Measurements from ENCODE around the gene MRGPRF. TPM values are rescaled to one million over a fixed set of nuclear protein-coding genes. Genes with fewer than 3 reads are reported as not detected.

MRGPRF gene
- total RNA-seq, 1 donor from 2014 or later = 0.53 TPM

GRCh38 chr11:68988491-68988890 is 24.6 kb downstream of the MRGPRF start:
- no peak for TF ChIP-seq CTCF (IDR thresholded peaks at IDR 0.05; ENCODE audit: insufficient read depth, low read length, severe bottlenecking)
- Histone ChIP-seq H3K4me3 (ENCODE audit: low read depth, low read length) (no peak overlapping the region), H3K36me3 (ENCODE audit: control insufficient read depth, insufficient read depth, low read length) (no peaks in the 10 kb centered on the region), H3K27me3 (ENCODE audit: control insufficient read depth, insufficient read depth, low read length) (peaks cover 3% of the 10 kb centered on the region)
- DNase-seq (ENCODE audit: low read depth) = no peak
- no peak for FAIRE-seq

- no peak for TF ChIP-seq CTCF (IDR thresholded peaks at IDR 0.05; ENCODE audit: insufficient read depth, low read length, severe bottlenecking)
- H3K27me3 ChIP-seq (ENCODE audit: control insufficient read depth, insufficient read depth, low read length) = no peaks in the 10 kb centered on the region
- H3K4me3 ChIP-seq (ENCODE audit: low read depth, low read length) = no peak overlapping the region
- DNase-seq (ENCODE audit: low read depth) = no peak
- no peak for FAIRE-seq
- no peaks in the 10 kb centered on the region for H3K36me3 ChIP-seq (ENCODE audit: control insufficient read depth, insufficient read depth, low read length)
Observed at GRCh38 chr11:68987211-68987610, 25.8 kb downstream of the MRGPRF start.

- Histone ChIP-seq H3K4me3 (ENCODE audit: low read depth, low read length) (no peak overlapping the region), H3K27me3 (ENCODE audit: control insufficient read depth, insufficient read depth, low read length) (peaks cover under 1% of the 10 kb centered on the region), H3K36me3 (ENCODE audit: control insufficient read depth, insufficient read depth, low read length) (no peaks in the 10 kb centered on the region)
- no peak for TF ChIP-seq CTCF (IDR thresholded peaks at IDR 0.05; ENCODE audit: insufficient read depth, low read length, severe bottlenecking)
- FAIRE-seq (no peak), DNase-seq (ENCODE audit: low read depth) (no peak)
Observed at GRCh38 chr11:68983801-68984200, 29.2 kb downstream of the MRGPRF start.

GRCh38 chr11:68982134-68982533 is 30.9 kb downstream of the MRGPRF start:
- TF ChIP-seq CTCF (IDR thresholded peaks at IDR 0.05; ENCODE audit: insufficient read depth, low read length, severe bottlenecking) = no peak
- no peak for FAIRE-seq
- Histone ChIP-seq H3K4me3 (ENCODE audit: low read depth, low read length) (no peak overlapping the region), H3K36me3 (ENCODE audit: control insufficient read depth, insufficient read depth, low read length) (no peaks in the 10 kb centered on the region), H3K27me3 (ENCODE audit: control insufficient read depth, insufficient read depth, low read length) (peaks cover 6% of the 10 kb centered on the region)
- DNase-seq (ENCODE audit: low read depth) = no peak

- Histone ChIP-seq H3K27me3 (ENCODE audit: control insufficient read depth, insufficient read depth, low read length) (peaks cover 6% of the 10 kb centered on the region), H3K36me3 (ENCODE audit: control insufficient read depth, insufficient read depth, low read length) (no peaks in the 10 kb centered on the region), H3K4me3 (ENCODE audit: low read depth, low read length) (no peak within 1 kb of the TSS)
- no peak for TF ChIP-seq CTCF (IDR thresholded peaks at IDR 0.05; ENCODE audit: insufficient read depth, low read length, severe bottlenecking)
- no peak for FAIRE-seq
- no peak for DNase-seq (ENCODE audit: low read depth)
Observed at GRCh38 chr11:68980776-68981065, 32.3 kb downstream of the MRGPRF start, which contains the start of gene MRGPRD. Gene MRGPRD (minus strand): TSS chr11:68980986. CDS start chr11:68980986, 0 bp downstream.

- DNase-seq (ENCODE audit: low read depth) (no peak), FAIRE-seq (no peak)
- H3K36me3 ChIP-seq (ENCODE audit: control insufficient read depth, insufficient read depth, low read length) = no peaks in the 10 kb centered on the region
- peaks cover 6% of the 10 kb centered on the region for H3K27me3 ChIP-seq (ENCODE audit: control insufficient read depth, insufficient read depth, low read length)
- no peak overlapping the region for H3K4me3 ChIP-seq (ENCODE audit: low read depth, low read length)
- TF ChIP-seq CTCF (IDR thresholded peaks at IDR 0.05; ENCODE audit: insufficient read depth, low read length, severe bottlenecking) = no peak
Observed at GRCh38 chr11:68979931-68980775, 32.9 kb downstream of the MRGPRF start.

Measured in bronchial epithelial cell (primary cell).